Measurements from ENCODE around the gene KIAA0586.
"Not testable (repeated sequence)": the region's sequence is repeated elsewhere in the genome, so short reads cannot be mapped to it uniquely, and the experiment has no call there.

KIAA0586 gene

GRCh38 chr14:58587271-58587670 is 159.8 kb downstream of the KIAA0586 start (continued):
- TF ChIP-seq POU6F1 (CRISPR knock-in tag; IDR thresholded peaks at IDR 0.05; ENCODE audit: borderline replicate concordance, low read depth) = no peak
- TF ChIP-seq ESRRG (CRISPR knock-in tag; IDR thresholded peaks at IDR 0.05) = no peak
- TF ChIP-seq OSR1 (CRISPR knock-in tag; IDR thresholded peaks at IDR 0.05) = no peak
- TF ChIP-seq BACH2 (CRISPR knock-in tag; IDR thresholded peaks at IDR 0.05; ENCODE audit: borderline replicate concordance) = no peak
- TF ChIP-seq ZNF70 (CRISPR knock-in tag; IDR thresholded peaks at IDR 0.05) = no peak
- TF ChIP-seq ISL1 (CRISPR knock-in tag; IDR thresholded peaks at IDR 0.05) = no peak

- ATAC-seq = not testable (repeated sequence)
These were observed 160.8 kb downstream of the KIAA0586 start for GRCh38 chr14:58588321-58588720.

GRCh38 chr14:58593977-58594376 is 166.5 kb downstream of the KIAA0586 start:
- TF ChIP-seq CSRNP3 (CRISPR knock-in tag; IDR thresholded peaks at IDR 0.05) (no peak), ARNTL (CRISPR knock-in tag; IDR thresholded peaks at IDR 0.05; ENCODE audit: borderline replicate concordance, low read depth) (no peak), ZNF565 (CRISPR knock-in tag; conservative IDR thresholded peaks at IDR 0.05; ENCODE audit: low read depth) (no peak), POU6F1 (CRISPR knock-in tag; IDR thresholded peaks at IDR 0.05; ENCODE audit: borderline replicate concordance, low read depth) (no peak)

GRCh38 chr14:58597041-58597440 is 169.5 kb downstream of the KIAA0586 start:
- ATAC-seq = no peak
- TF ChIP-seq ARNTL (CRISPR knock-in tag; IDR thresholded peaks at IDR 0.05; ENCODE audit: borderline replicate concordance, low read depth) (no peak), PPARA (CRISPR knock-in tag; IDR thresholded peaks at IDR 0.05; ENCODE audit: borderline replicate concordance) (no peak), ZNF565 (CRISPR knock-in tag; conservative IDR thresholded peaks at IDR 0.05; ENCODE audit: low read depth) (no peak), POU6F1 (CRISPR knock-in tag; IDR thresholded peaks at IDR 0.05; ENCODE audit: borderline replicate concordance, low read depth) (no peak)

More at GRCh38 chr14:58593977-58594376, 166.5 kb downstream of the KIAA0586 start:
- no peak for ATAC-seq

- no peak for TF ChIP-seq ZNF8 (CRISPR knock-in tag; IDR thresholded peaks at IDR 0.05)
- TF ChIP-seq ZC3H10 (CRISPR knock-in tag; IDR thresholded peaks at IDR 0.05) = no peak
- no peak for TF ChIP-seq ZFP3 (CRISPR knock-in tag; IDR thresholded peaks at IDR 0.05)
- no peak for TF ChIP-seq TCF4 (CRISPR knock-in tag; IDR thresholded peaks at IDR 0.05; ENCODE audit: borderline replicate concordance)
- no peak for TF ChIP-seq POU6F1 (CRISPR knock-in tag; IDR thresholded peaks at IDR 0.05; ENCODE audit: borderline replicate concordance, low read depth)
- TF ChIP-seq OSR1 (CRISPR knock-in tag; IDR thresholded peaks at IDR 0.05) = no peak
- ATAC-seq = no peak
These were observed 170.7 kb downstream of the KIAA0586 start for GRCh38 chr14:58598028-58598803.

Measured in SK-N-SH treated with all-trans-retinoic acid at 6 μM for 48 hours (cell line).